ENCODE results near the gene EHD1.

EHD1 gene

GRCh38 chr11:64841592-64842365, 36.6 kb downstream of the EHD1 start:
- DNase-seq, result no peak

- DNase-seq, result no peak
These were observed 38.3 kb downstream of the EHD1 start for GRCh38 chr11:64839887-64840782.

GRCh38 chr11:64839335-64839734, 39.1 kb downstream of the EHD1 start:
- no peak for DNase-seq

DNA sequence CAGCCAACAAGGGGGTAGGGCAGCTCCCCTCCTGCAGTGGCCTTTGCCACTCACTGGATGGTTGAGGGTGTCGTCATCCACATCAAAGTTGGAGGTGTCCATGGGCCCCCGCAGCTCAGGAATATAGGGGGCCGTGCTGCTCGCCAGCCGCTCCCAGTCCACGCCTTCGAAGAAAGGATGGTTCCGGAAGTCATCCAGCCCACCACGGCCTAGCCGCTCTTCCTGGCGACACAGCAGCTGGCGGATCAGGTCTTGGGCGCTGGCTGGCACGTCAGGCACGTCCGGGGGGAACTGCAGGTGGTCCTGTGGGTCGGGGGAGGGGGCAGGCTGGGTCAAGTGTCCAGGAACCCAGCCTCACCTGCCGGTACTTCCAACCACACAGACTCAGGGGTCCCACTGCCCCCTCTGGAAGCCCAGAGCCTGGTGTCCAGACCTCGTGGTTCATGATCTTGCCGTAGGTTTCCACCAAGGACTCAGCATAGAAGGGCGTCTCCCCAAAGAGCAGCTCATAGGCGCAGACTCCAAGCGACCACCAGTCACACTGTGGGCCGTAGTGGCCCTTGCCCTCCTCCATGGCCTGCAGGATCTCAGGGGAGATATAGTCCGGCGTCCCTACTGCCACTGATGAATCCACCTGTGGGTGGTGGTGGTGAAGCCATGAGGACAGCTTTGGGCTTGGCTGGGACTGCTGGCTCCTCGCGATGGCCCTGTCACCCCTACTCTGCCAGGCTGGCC, 39.7 kb downstream of the EHD1 start:
- DNase-seq, result no peak

- no peak for DNase-seq
These were observed 40.5 kb downstream of the EHD1 start for GRCh38 chr11:64837887-64838351.

DNA sequence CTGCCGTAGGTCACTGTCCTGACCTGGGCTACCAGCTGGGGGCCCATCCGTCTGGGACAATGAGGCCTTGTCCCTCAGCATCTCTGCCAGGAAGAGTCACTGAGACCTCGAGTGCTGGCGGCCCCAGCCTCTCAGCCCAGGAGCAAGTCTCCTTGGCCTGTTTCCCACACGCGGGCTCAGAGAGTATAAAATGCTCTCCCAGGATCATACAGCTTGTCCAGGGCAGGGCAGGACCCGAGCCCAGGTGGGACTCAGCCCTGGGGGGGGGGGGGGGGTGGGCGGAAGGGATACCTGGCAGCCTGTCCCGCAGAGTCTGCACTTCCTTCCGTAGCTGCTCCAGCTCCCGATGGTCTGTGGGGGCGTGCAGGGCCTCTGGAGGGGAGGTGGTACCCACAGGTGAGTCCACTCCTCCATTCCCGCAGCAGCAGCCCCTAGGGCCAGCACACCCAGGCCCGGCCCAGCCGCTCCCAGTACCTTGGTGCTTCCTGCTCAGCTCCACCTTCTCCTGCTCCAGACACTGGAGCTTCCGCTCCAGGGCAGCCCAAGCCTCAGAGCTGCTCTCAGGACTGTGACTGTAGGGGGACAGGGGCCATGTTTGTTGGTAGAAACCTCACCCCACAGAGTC, 41.9 kb downstream of the EHD1 start:
- no peak for DNase-seq

- no peak for DNase-seq
These were observed 42.6 kb downstream of the EHD1 start for GRCh38 chr11:64835616-64836447.

DNA sequence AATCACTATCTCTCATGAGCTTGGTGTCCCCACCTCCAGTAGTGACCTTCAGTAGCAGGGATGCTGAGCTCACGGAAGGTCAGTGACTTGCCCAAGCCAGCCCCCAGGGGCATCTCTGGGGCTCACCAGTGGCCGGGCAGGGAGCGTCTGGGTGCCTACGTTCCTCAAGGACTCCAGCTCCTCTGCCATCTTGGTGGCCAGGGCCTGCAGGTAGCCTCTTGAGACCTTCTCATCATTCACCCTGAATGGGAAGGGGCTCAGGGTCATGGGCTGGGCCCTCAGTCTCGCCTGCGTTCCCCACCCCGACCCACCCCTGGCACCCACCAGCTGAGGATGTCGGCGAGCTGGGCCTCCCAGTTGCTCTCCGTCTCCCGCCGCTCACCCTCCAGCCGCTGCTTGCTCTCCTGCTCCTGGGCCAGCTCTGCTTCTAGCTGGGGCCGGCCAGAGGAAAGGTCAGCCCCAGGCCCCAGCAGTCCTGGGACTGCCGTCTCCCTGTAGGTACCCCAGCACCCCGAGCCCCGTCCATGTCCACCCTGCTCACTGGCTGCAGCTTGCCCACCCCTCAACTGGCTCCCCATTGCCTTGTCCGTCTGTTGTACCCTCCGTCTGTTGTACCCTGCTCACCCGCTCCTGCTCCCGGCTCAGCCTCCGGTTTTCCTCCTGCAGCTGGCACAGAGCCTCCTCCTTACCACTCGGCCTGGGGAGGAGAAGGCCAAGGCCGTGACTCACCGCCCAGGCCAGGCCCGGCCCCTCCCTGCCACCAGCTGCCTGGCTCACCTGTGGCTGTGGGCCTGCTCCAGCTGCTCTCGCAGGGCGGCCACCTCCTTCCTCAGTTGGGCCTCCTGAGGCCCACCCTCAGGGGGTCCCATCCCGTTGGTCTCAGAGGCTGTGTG, 43.5 kb downstream of the EHD1 start:
- no peak for DNase-seq

GRCh38 chr11:64834031-64834722, 44.2 kb downstream of the EHD1 start:
- DNase-seq, result no peak

- no peak for DNase-seq
These were observed 44.9 kb downstream of the EHD1 start for GRCh38 chr11:64833509-64833908.

GRCh38 chr11:64833198-64833502, 45.3 kb downstream of the EHD1 start:
- no peak for DNase-seq

DNA sequence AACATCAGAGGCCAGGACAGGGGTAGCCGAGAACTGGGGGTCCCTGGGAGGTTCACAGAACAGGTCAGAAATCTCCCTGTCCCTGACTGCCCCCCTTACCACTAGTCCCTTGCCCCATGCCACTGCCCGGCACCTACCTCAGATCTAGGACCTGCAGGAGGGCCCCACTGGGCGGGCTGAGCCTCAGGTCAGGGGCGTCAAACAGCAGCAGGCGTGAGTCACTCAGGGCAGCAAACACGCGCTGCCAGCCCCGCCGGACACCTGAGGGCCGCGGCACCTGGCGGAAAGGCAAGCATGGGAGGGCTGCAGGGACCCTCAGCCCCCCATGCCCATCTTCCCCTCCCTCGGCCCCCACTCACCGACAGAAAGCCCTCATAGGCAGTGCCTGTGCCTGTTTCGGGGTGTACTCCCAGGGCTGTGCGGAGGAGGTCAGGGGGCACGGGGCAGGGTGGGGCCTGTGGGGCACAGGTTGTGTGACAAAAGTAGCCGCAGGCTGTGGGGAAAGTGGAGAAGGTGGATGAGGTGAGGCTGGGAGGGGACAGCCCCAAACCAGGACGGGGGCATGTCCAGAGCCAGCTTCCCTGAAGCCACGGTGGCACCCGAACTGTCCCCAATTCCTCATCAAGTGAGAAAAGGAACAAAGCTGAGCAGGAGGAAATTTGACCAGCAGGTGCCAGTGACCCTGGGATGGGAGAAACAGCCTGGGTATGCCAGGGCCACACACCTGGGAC, 45.8 kb downstream of the EHD1 start:
- DNase-seq, result no peak

GRCh38 chr11:64831411-64831891, 47.0 kb downstream of the EHD1 start:
- DNase-seq, result no peak

- no peak for DNase-seq
These were observed 48.7 kb downstream of the EHD1 start for GRCh38 chr11:64829536-64830251.

DNA sequence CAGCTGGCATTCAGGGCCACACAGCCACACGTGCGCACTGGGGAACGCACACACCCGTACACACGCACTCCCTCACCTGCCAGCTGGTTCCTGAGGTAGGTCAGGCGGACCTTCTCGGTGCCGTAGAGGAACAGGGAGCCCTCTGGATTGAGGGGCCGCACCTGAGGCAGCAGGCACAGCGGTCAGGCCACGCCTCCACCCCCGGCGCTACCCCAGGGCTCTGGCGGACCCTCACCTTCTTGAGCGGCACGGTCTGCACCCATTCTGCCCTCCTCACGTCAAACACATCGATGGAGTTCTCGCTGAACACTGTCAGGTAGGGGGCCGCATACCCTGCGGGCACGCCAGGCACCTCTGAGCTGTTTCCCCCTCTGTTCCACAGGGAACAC, 51.0 kb downstream of the EHD1 start:
- DNase-seq, result no peak

DNA sequence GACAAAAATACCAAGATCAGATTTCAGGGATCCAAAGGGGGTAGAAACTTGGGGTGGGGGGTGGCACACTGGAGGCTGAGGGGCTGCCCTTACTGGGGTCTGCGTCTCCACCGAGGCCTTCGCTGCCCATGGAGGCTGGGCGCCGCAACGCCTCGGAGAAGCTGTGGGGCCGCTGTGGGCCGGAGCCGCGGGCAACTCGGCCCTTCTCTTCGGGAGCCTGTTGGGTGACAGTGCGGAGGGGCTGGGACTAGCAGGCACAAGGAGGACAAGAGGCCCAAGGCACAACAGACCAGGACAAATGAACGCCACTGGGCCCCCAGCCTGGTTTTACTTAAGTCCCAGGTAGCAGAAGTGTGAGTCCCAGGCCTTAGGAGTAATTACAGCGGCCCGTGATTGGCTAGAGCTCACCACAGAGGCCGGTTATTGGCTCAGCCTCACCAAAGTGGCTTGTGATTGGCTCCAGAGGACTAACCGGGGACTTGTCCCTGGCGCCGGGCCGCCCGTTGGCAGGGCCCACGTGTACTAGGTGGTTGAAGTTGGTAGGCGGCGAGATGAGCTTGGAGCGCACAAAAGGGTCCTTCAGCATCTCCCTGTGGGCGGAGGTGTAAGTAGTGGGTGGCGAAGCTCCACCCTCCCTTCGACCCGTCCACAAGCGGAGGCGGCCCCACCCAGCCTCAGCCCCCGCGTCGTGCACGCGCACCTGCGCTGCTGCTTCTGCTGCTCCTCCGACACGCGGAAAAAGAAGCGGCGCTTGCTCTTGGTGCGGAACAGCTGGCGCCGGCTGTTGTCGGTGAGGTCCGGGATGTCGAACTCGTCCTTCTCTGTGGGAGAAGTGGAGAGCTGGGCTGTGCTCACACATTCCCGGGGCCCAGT, 51.6 kb downstream of the EHD1 start:
- no peak for DNase-seq

DNA sequence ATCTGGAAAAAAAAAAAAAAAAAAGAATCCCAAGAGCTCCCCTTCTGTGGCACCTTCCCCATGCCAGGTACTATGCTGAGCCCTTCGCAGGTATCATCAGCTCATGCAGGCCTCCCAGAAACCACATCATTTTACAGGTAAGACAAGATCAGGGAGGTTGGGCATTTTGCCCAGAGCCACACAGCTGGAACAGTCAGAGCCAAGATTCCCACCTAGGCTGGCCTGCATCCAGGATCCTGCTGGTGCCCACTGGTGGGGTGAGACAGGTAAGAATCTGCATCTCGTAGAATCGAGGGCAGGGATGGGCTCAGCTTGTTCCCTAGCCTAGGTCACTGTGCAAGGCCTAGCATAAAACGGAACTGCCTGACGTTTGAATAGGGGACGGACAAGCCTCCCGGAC, 52.4 kb downstream of the EHD1 start:
- no peak for DNase-seq

Data from NCI-H526 treated with DMSO at 0.1 percent for 48 hours (cell line).